Fibroblast of lung (primary cell): ENCODE data around the gene PGD. TPM values are rescaled to one million over a fixed set of nuclear protein-coding genes. Genes with fewer than 3 reads are reported as not detected.
A peak's percentile ranks its signal among the peaks of the same experiment; 100 is the strongest.

Source experiments
- DNase-seq, 2 donors: peaks; one replicate each; pipeline versions ENCODE4 v3.0.0 to v3.0.0-alpha.2; 2010; ENCODE audit warnings: low read depth in 2 of 2
- H2AFZ ChIP-seq: 2 replicates; pipeline ENCODE4 v1.5.1; 2012; ENCODE audit warnings: low read length, control low read depth, inconsistent platforms
- H3K27ac ChIP-seq: 2 replicates; pipeline ENCODE4 v1.5.1; 2011; ENCODE audit warnings: low read length, control low read depth; ENCODE audit not compliant: insufficient read depth
- H3K27me3 ChIP-seq: 2 replicates; pipeline ENCODE4 v1.5.1; 2011; ENCODE audit warnings: mild to moderate bottlenecking, low read length; ENCODE audit not compliant: control insufficient read depth, insufficient read depth
- H3K36me3 ChIP-seq: 2 replicates; pipeline ENCODE4 v1.5.1; 2011; ENCODE audit warnings: low read length; ENCODE audit not compliant: control insufficient read depth, insufficient read depth
- H3K4me1 ChIP-seq: 2 replicates; pipeline ENCODE4 v1.5.1; 2011; ENCODE audit warnings: low read length; ENCODE audit not compliant: control insufficient read depth, insufficient read depth; ENCODE audit errors: extremely low read depth
- H3K4me2 ChIP-seq: 2 replicates; pipeline ENCODE4 v1.5.1; 2011; ENCODE audit warnings: low read length, control low read depth; ENCODE audit not compliant: insufficient read depth; ENCODE audit errors: extremely low read depth
- H3K4me3 ChIP-seq, 4 experiments: fragments of 200-600 bp in 1 of 4; sonication (generic) in 1 of 4; replicated peaks in 1 of 4; 2 replicates each; pipeline ENCODE4 v1.5.1; 2011 to 2016; ENCODE audit warnings: low read length in 4 of 4, low read depth in 3 of 4, mild to moderate bottlenecking in 3 of 4, control low read depth in 2 of 4, inconsistent platforms in 1 of 4, mixed read lengths in 1 of 4; ENCODE audit not compliant: insufficient read depth in 1 of 4; ENCODE audit errors: control extremely low read depth in 1 of 4
- H3K79me2 ChIP-seq: 2 replicates; pipeline ENCODE4 v1.5.1; 2012; ENCODE audit warnings: mild to moderate bottlenecking, low read length, inconsistent platforms; ENCODE audit not compliant: control insufficient read depth, insufficient read depth
- H3K9ac ChIP-seq: 2 replicates; pipeline ENCODE4 v1.5.1; 2011; ENCODE audit warnings: mild to moderate bottlenecking, low read length, control low read depth; ENCODE audit not compliant: insufficient read depth
- H3K9me3 ChIP-seq: 2 replicates; pipeline ENCODE4 v1.5.1; 2012; ENCODE audit warnings: low read depth, low read length; ENCODE audit not compliant: control insufficient read depth, insufficient read depth
- H4K20me1 ChIP-seq: 2 replicates; pipeline ENCODE4 v1.5.1; 2011; ENCODE audit warnings: low read length; ENCODE audit not compliant: control insufficient read depth, insufficient read depth; ENCODE audit errors: extremely low read depth
- CTCF ChIP-seq, 2 donors: IDR thresholded peaks in 1 of 2; conservative IDR thresholded peaks in 1 of 2; 1 replicate in 1 of 2; 2 replicates in 1 of 2; pipeline ENCODE4 v1.5.1; 2011 to 2012; ENCODE audit warnings: low read length in 2 of 2, control low read depth in 1 of 2, inconsistent platforms in 1 of 2, low read depth in 1 of 2, mild to moderate bottlenecking in 1 of 2
- EZH2 ChIP-seq: IDR thresholded peaks from 2 replicates; pipeline ENCODE4 v1.5.1; 2012; ENCODE audit warnings: low read length, control low read depth, mild to moderate bottlenecking; ENCODE audit errors: missing control alignments
- polyA plus RNA-seq, 2 donors: library from polyadenylated mRNA; depleted of rRNA in 1 of 2; stranded (reverse) in 1 of 2; unstranded in 1 of 2; fragments of >200 nt; gene quantifications; 2 replicates each; pipeline ENCODE4 v1.2.1, GENCODE V29; 2011 to 2012; ENCODE audit warnings: missing spikeins in 1 of 2
- total RNA-seq: library from RNA; depleted of rRNA; stranded (reverse); fragments of >200 nt; gene quantifications from 2 replicates; pipeline ENCODE4 v1.2.1, GENCODE V29; 2014

PGD gene
- total and polyA plus RNA-seq, 2 donors (not counting 1 experiment from before 2014, with no cell fraction given) = 121 to 135 TPM

GRCh38 chr1:10400013-10400412, 1.1 kb downstream of the PGD start:
- H3K4me3 ChIP-seq = peak overlapping the region; percentile 70 to 94 (median 73)
- peaks cover 5% of the 10 kb centered on the region for H3K36me3 ChIP-seq
- H3K79me2 ChIP-seq = peaks cover 24% of the 10 kb centered on the region
- H3K4me1 ChIP-seq = peaks cover 8% of the 10 kb centered on the region
- DNase-seq = no peak
- H3K9me3 ChIP-seq = no peaks in the 10 kb centered on the region
- H3K27me3 ChIP-seq = no peaks in the 10 kb centered on the region
- H3K4me2 ChIP-seq = peak overlapping the region; percentile 92
- no peaks in the 10 kb centered on the region for H4K20me1 ChIP-seq
- peak overlapping the region; percentile 85 for H3K9ac ChIP-seq
- no peak for TF ChIP-seq CTCF (conservative IDR thresholded peaks at IDR 0.05 in 1 of 2, IDR thresholded peaks at IDR 0.05 in 1 of 2; ENCODE audit: low read depth in 1 of 2, low read length in 2 of 2)
- no peak for TF ChIP-seq EZH2
- peak overlapping the region; percentile 78 for H3K27ac ChIP-seq
- H2AFZ ChIP-seq = no peak overlapping the region

- peaks cover 8% of the 10 kb centered on the region for H3K4me1 ChIP-seq
- peak overlapping the region; percentile 4 for H3K4me2 ChIP-seq
- TF ChIP-seq EZH2 = no peak
- no peak for TF ChIP-seq CTCF (conservative IDR thresholded peaks at IDR 0.05 in 1 of 2, IDR thresholded peaks at IDR 0.05 in 1 of 2; ENCODE audit: low read depth in 1 of 2, low read length in 2 of 2)
- no peaks in the 10 kb centered on the region for H3K9me3 ChIP-seq
- peaks cover 24% of the 10 kb centered on the region for H3K79me2 ChIP-seq
- no peak overlapping the region for H3K27ac ChIP-seq
- H3K27me3 ChIP-seq = no peaks in the 10 kb centered on the region
- H2AFZ ChIP-seq = no peak overlapping the region
- no peak overlapping the region for H3K9ac ChIP-seq
- DNase-seq = peak; percentile 27 to 32
- H3K4me3 ChIP-seq = peak overlapping the region in 1 of 4 experiments; percentile 94
- H4K20me1 ChIP-seq = no peaks in the 10 kb centered on the region
- peaks cover 5% of the 10 kb centered on the region for H3K36me3 ChIP-seq
These were observed 2.4 kb downstream of the PGD start for GRCh38 chr1:10401281-10401680.

- peak; percentile 49 to 78 for DNase-seq
- Histone ChIP-seq H3K9me3 (no peaks in the 10 kb centered on the region), H3K27ac (no peak overlapping the region), H3K36me3 (peaks cover 12% of the 10 kb centered on the region), H3K4me1 (peaks cover 8% of the 10 kb centered on the region), H3K4me3 (no peak overlapping the region), H2AFZ (no peak overlapping the region), H3K4me2 (no peak overlapping the region), H3K79me2 (peaks cover 24% of the 10 kb centered on the region), H3K27me3 (no peaks in the 10 kb centered on the region), H3K9ac (no peak overlapping the region), H4K20me1 (no peaks in the 10 kb centered on the region)
- TF ChIP-seq CTCF (conservative IDR thresholded peaks at IDR 0.05 in 1 of 2, IDR thresholded peaks at IDR 0.05 in 1 of 2; ENCODE audit: low read depth in 1 of 2, low read length in 2 of 2) (no peak), EZH2 (no peak)
These were observed 3.9 kb downstream of the PGD start for GRCh38 chr1:10402729-10403274.
